ENCODE measurements around the gene EFNB2. TPM values are rescaled to one million over a fixed set of nuclear protein-coding genes. Genes with fewer than 3 reads are reported as not detected.

Gene EFNB2
- total and polyA plus RNA-seq, 2 of the 8 experiments (the other 6 are each of a cell fraction or from before 2014, with no cell fraction given): 8.2 to 12.0 TPM

GRCh38 chr13:106535552-106536243 lies at the start of gene EFNB2 (continued):
- TF ChIP-seq CTCF (IDR thresholded peaks at IDR 0.05; ENCODE audit: control extremely low read depth in 1 of 3, insufficient read depth in 1 of 3, low read depth in 1 of 3, low read length in 3 of 3) (no peak), TAF7 (optimal IDR thresholded peaks at IDR 0.05; ENCODE audit: borderline replicate concordance, low read depth, low read length) (peak; percentile 89), BACH1 (IDR thresholded peaks at IDR 0.05; ENCODE audit: low read length) (no peak), JUN (IDR thresholded peaks at IDR 0.05; ENCODE audit: low read depth, low read length) (no peak), SP2 (IDR thresholded peaks at IDR 0.05; ENCODE audit: low read length) (peak; percentile 75), MAX (IDR thresholded peaks at IDR 0.05) (peak; percentile 76), CHD2 (IDR thresholded peaks at IDR 0.05; ENCODE audit: low read length) (peak; percentile 89; the same call in 1 of the 2 replicates), CTBP2 (IDR thresholded peaks at IDR 0.05; ENCODE audit: borderline replicate concordance, insufficient read depth, insufficient read length, low read length) (peak; percentile 28), RAD21 (IDR thresholded peaks at IDR 0.05 in 1 of 2, conservative IDR thresholded peaks at IDR 0.05 in 1 of 2; ENCODE audit: low read depth in 2 of 2, low read length in 2 of 2) (peak; percentile 22 to 31; a peak in 2 of 4 replicates), FOSL1 (IDR thresholded peaks at IDR 0.05; ENCODE audit: insufficient read depth, low read depth, low read length) (no peak), YY1 (IDR thresholded peaks at IDR 0.05; ENCODE audit: low read depth, low read length) (peak; percentile 18; the same call in 1 of the 2 replicates), KDM5A (IDR thresholded peaks at IDR 0.05; ENCODE audit: low read length) (no peak), SP1 (IDR thresholded peaks at IDR 0.05; ENCODE audit: low read depth, low read length) (peak; percentile 97), JUND (IDR thresholded peaks at IDR 0.05; ENCODE audit: low read length) (no peak)

Data from H1 (cell line).